ENCODE data around the gene SCN7A.

DNA sequence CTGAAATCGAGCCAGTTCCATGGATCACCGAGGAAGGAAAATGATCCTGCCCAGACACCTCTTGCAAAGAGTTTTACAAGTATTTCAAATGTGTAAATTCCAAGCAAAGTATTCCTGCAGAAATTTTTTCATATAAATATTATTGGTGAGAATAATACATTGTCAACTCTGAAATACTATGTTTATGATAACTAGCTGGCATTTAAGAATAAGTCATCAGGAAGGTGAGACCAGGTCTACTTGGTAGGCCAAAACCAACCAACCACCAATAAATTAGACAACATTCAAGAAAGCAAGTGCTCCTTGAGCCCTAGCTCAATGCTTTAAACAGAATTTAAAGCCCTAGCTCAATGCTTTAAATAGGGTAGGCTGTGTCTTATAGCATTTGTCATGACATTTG lies 21.7 kb downstream of the SCN7A start:
- TF ChIP-seq CTCF (IDR thresholded peaks at IDR 0.05; ENCODE audit: low read depth, low read length, missing input control) (no peak), FOXA1 (IDR thresholded peaks at IDR 0.05) (no peak), YY1 (IDR thresholded peaks at IDR 0.05) (no peak), RAD21 (IDR thresholded peaks at IDR 0.05) (no peak), RXRA (IDR thresholded peaks at IDR 0.05) (no peak)
- TF ChIP-seq, protein P1, sequence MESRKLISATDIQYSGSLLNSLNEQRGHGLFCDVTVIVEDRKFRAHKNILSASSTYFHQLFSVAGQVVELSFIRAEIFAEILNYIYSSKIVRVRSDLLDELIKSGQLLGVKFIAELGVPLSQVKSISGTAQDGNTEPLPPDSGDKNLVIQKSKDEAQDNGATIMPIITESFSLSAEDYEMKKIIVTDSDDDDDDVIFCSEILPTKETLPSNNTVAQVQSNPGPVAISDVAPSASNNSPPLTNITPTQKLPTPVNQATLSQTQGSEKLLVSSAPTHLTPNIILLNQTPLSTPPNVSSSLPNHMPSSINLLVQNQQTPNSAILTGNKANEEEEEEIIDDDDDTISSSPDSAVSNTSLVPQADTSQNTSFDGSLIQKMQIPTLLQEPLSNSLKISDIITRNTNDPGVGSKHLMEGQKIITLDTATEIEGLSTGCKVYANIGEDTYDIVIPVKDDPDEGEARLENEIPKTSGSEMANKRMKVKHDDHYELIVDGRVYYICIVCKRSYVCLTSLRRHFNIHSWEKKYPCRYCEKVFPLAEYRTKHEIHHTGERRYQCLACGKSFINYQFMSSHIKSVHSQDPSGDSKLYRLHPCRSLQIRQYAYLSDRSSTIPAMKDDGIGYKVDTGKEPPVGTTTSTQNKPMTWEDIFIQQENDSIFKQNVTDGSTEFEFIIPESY (IDR thresholded peaks at IDR 0.05) = no peak
